ENCODE results near the gene SIGLEC15. TPM values are rescaled to one million over a fixed set of nuclear protein-coding genes. Genes with fewer than 3 reads are reported as not detected.

The SIGLEC15 gene
- total and polyA plus RNA-seq, 12 donors = 0.09 to 4.2 (median 0.31) TPM; not detected in 2

DNA sequence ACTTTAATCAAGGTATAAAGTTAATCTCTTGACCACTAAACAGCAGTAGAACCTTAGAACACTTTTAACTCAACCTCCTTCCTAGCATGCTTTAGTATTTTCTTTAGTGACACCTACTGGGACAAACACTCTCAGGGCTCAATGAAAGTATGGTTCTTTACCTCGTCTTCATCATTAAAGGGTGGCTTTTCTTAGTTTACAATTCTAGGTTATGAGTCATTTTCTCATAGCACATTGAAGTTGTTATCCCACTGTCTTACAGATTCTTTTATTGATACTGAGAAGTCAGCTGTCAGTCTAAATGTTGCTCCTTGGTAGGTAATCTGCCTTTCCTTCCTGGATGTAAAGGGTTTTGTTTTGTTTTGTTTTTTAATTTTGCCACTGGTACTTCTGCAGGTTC, 38.0 kb downstream of the SIGLEC15 start:
- Histone ChIP-seq H3K36me3 (replicated peaks in 1 of 2) (peaks cover 0 to 70% of the 10 kb centered on the region in 2 donors), H3K9me3 (replicated peaks in 1 of 3) (no peaks in the 10 kb centered on the region), H3K4me3 (no peak overlapping the region), H3K4me1 (replicated peaks in 1 of 2) (no peaks in the 10 kb centered on the region), H3K27me3 (no peaks in the 10 kb centered on the region), H3K27ac (no peak overlapping the region)
- intact Hi-C loops (cut with DNase I) = no loop called here
- WGBS, 4 donors = 89 to 98% (median 93%) methylated on average over 1 of the region's 1 CpG
- no peak for DNase-seq
- TF ChIP-seq POLR2A (IDR thresholded peaks at IDR 0.05) = no peak
- TF ChIP-seq CTCF (IDR thresholded peaks at IDR 0.05) = no peak

DNA sequence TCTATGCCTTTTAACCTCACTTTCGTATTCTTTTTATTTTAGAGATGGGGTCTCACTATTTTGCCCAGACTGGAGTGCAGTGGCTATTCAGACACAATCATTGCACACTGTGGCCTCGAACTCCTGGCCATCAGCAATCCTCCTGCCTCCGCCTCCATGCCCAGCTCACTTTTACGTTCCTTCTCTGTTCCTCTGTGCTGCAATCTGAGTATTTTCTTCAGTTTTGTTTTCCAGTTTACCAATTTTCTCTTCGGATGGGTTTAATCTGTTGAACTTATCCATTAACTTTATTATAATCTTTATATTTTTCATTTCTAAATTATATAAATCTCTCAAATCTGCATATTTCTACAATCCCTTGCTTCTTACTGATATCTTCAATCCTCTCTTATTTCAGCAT, 38.6 kb downstream of the SIGLEC15 start:
- H3K4me1 ChIP-seq (replicated peaks in 1 of 2) = no peaks in the 10 kb centered on the region
- 96 to 99% (median 98%) methylated on average over 5 of the region's 5 CpGs for WGBS, 4 donors
- H3K9me3 ChIP-seq (replicated peaks in 1 of 3) = no peaks in the 10 kb centered on the region
- H3K36me3 ChIP-seq (replicated peaks in 1 of 2) = peaks cover 0 to 64% of the 10 kb centered on the region in 2 donors
- TF ChIP-seq POLR2A (IDR thresholded peaks at IDR 0.05) (no peak), CTCF (IDR thresholded peaks at IDR 0.05) (no peak)
- DNase-seq = no peak
- H3K4me3 ChIP-seq = no peak overlapping the region
- intact Hi-C loops (cut with DNase I) = no loop called here
- no peaks in the 10 kb centered on the region for H3K27me3 ChIP-seq
- no peak overlapping the region for H3K27ac ChIP-seq

- no peaks in the 10 kb centered on the region for H3K9me3 ChIP-seq (replicated peaks in 1 of 3)
- no peak overlapping the region for H3K4me3 ChIP-seq
- no peak overlapping the region for H3K27ac ChIP-seq
- no peak for TF ChIP-seq POLR2A (IDR thresholded peaks at IDR 0.05)
- no peak for TF ChIP-seq CTCF (IDR thresholded peaks at IDR 0.05)
- intact Hi-C loops (cut with DNase I) = no loop called here
- H3K27me3 ChIP-seq = no peaks in the 10 kb centered on the region
- H3K4me1 ChIP-seq (replicated peaks in 1 of 2) = no peaks in the 10 kb centered on the region
- WGBS, 4 donors = 92 to 99% (median 98%) methylated on average over 5 of the region's 5 CpGs
- no peak for DNase-seq
- H3K36me3 ChIP-seq (replicated peaks in 1 of 2) = peaks cover 0 to 53% of the 10 kb centered on the region in 2 donors
Measured at GRCh38 chr18:45865466-45865865, 40.0 kb downstream of the SIGLEC15 start.

- Histone ChIP-seq H3K27me3 (no peaks in the 10 kb centered on the region), H3K4me1 (replicated peaks in 1 of 2) (no peaks in the 10 kb centered on the region), H3K4me3 (no peak overlapping the region), H3K27ac (no peak overlapping the region), H3K9me3 (replicated peaks in 1 of 3) (no peaks in the 10 kb centered on the region), H3K36me3 (replicated peaks in 1 of 2) (peaks cover 0 to 30% of the 10 kb centered on the region in 2 donors)
- no peak for TF ChIP-seq POLR2A (IDR thresholded peaks at IDR 0.05)
- TF ChIP-seq CTCF (IDR thresholded peaks at IDR 0.05) = no peak
- no peak for DNase-seq
- intact Hi-C loops (cut with DNase I) = no loop called here
- 83 to 91% (median 87%) methylated on average over 7 of the region's 7 CpGs for WGBS, 4 donors
Measured at GRCh38 chr18:45870419-45870818, 44.9 kb downstream of the SIGLEC15 start.
